ENCODE results near the gene OR11H12. TPM values are rescaled to one million over a fixed set of nuclear protein-coding genes. Genes with fewer than 3 reads are reported as not detected.
"Not testable (repeated sequence)": the region's sequence is repeated elsewhere in the genome, so short reads cannot be mapped to it uniquely, and the experiment has no call there.

Gene OR11H12, protein sequence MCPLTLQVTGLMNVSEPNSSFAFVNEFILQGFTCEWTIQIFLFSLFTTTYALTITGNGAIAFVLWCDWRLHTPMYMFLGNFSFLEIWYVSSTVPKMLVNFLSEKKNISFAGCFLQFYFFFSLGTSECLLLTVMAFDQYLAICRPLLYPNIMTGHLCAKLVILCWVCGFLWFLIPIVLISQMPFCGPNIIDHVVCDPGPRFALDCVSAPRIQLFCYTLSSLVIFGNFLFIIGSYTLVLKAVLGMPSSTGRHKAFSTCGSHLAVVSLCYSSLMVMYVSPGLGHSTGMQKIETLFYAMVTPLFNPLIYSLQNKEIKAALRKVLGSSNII
- not detected for total RNA-seq
- polyA plus RNA-seq, result not detected
- long read RNA-seq, donor 1, result 0 reads
- long read RNA-seq, donor 2, result 0 reads
- long read RNA-seq, donor 3, result 0 reads
- long read RNA-seq, donor 4, result 0 reads
- long read RNA-seq, donor 5, result 0 reads
- long read RNA-seq, donor 6, result 0 reads
- long read RNA-seq, donor 7, result 0 reads
- long read RNA-seq, donor 8, result 0 reads
- long read RNA-seq, donor 9, result 0 reads
- long read RNA-seq, donor 10, result 0 reads

DNA sequence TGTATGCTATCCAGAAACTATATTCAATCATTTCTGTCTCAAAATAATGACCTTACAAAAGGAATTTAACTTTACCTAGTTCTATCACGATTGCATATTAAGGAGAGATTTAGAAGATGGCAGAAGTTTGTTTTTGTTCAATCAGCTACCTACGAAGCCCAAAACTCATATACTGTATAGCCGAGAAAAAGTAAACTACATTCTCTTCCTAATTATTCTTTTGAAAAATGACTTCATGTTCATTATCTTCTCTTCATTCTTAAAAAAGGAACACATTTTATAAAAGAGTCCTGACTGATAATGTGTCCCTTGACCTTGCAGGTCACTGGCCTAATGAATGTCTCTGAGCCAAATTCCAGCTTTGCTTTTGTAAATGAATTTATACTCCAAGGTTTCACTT lies at the start of gene OR11H12:
Gene OR11H12, plus strand, starts transcription at position 301 of the 400 bp plus-strand sequence. Its CDS starts 0 bp downstream, at position 301.
- H3K9me3 ChIP-seq; intact Hi-C loops (cut with DNase I; ENCODE audit: low total_unique reads); H3K4me3 ChIP-seq; H3K36me3 ChIP-seq; H3K27me3 ChIP-seq; H3K4me1 ChIP-seq; H3K27ac ChIP-seq; DNase-seq: not testable (repeated sequence)
- no CpG with 5 or more reads among the region's 3 CpGs for WGBS, 5 donors

DNA sequence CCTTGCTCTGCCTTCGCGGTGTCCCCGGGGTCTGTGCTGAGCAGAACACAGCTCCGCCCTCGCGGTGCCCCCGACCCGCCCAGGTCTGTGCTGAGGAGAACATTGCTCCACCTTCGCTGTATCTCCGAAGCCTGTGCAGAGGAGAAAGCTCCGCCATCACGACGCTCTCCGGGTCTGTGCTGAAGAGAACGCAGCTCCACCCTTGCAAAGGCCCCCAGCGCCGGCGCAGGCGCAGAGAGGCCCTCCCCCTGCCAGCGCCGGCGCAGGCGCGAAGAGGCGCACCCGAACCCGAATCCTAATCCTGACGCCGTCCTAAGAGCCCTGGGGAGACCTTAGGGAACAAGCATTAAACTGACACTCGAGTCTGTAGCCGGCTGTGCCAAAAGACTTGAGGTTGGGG lies 18.0 kb upstream of the OR11H12 start:
- H3K9me3 ChIP-seq; intact Hi-C loops (cut with DNase I; ENCODE audit: low total_unique reads); H3K4me1 ChIP-seq; H3K27ac ChIP-seq; H3K27me3 ChIP-seq; DNase-seq; H3K4me3 ChIP-seq; H3K36me3 ChIP-seq: not testable (repeated sequence)
- WGBS, 5 donors, result 71 to 79% (median 75%) methylated on average over 11 to 21 of the region's 31 CpGs; no CpG with 5 or more reads in 1 of the 5 donors

DNA sequence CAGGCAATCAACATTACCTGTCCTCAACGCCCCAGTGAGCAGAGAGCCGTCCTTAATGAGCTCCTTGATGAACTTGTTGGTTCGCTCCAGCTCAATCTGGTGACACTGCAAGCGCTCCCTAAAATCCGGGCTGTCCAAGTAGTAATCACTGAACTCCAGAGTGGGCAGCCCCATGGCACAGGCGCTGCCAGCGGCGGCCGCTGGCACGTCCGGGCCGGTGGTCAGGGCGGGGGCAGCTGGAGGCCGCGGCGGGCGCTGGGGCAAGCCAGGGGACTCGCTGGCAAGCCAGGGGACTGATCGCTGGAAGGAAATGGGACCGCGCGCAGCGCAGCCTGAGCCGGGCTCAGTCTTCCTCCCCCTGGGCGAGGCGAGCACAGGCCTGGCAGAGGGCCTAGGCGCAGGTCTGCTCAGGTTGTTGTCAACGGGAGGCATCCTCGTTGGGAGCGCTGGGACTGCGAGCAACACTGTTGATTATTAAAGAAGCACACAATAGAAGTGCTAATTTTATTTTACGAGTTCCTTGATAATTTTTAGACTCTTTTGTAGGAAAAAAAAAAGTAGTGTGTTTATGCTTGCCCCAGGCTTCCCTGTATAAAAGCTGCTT lies 25.8 kb downstream of the OR11H12 start:
- WGBS, 5 donors, result 67 to 83% (median 80%) methylated on average over 6 to 14 of the region's 32 CpGs; no CpG with 5 or more reads in 2 of the 5 donors
- intact Hi-C loops (cut with DNase I; ENCODE audit: low total_unique reads); DNase-seq: not testable (repeated sequence)

DNA sequence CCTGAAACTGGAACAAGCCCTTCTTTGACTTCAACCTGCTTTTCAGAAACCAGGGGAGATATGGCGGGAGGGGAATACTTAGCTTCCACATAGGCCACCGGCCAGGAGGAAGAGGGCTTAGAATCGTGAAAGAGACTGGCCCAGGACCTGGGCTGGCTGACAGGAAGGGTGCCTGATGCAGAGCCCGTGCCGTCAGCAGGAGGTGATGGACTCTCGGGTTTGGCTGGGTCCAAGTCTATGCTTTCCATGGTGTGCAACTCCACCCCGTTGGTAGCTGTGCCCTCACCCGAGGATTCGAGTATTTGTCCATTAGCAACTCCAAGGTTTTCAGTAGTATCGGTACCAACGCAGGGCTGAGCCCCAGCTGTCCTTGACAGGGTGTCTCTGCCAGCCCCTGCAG lies 35.1 kb downstream of the OR11H12 start:
- WGBS, 5 donors, result no CpG with 5 or more reads among the region's 11 CpGs
- H3K9me3 ChIP-seq; H3K27ac ChIP-seq; H3K4me1 ChIP-seq; DNase-seq; H3K27me3 ChIP-seq; intact Hi-C loops (cut with DNase I; ENCODE audit: low total_unique reads); H3K4me3 ChIP-seq; H3K36me3 ChIP-seq: not testable (repeated sequence)

More for the DNA sequence above, 25.8 kb downstream of the OR11H12 start:
- H3K36me3 ChIP-seq, H3K9me3 ChIP-seq, H3K4me3 ChIP-seq, H3K27me3 ChIP-seq, H3K4me1 ChIP-seq, H3K27ac ChIP-seq: not testable (repeated sequence)

DNA sequence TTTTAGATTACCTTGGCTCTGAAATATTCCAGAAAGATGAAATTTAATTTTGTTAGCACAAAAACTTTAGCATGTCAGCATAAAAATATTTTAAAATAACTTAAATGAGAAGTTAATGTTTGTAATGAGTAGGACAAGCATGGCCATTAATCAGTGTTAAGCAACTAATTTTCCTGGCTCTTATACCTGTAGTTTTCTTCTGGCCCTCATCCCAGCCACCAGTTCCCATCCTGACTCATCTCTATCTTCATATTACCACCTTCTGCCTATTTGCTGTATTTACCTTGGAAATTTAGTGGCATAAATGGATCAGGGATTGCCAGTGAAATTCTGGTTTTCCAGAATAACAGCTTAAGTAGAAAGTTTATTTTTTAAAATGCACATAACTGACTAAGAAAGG lies 37.1 kb downstream of the OR11H12 start:
- H3K36me3 ChIP-seq; intact Hi-C loops (cut with DNase I; ENCODE audit: low total_unique reads); DNase-seq; H3K27ac ChIP-seq; H3K4me1 ChIP-seq; H3K4me3 ChIP-seq; H3K9me3 ChIP-seq; H3K27me3 ChIP-seq: not testable (repeated sequence)

DNA sequence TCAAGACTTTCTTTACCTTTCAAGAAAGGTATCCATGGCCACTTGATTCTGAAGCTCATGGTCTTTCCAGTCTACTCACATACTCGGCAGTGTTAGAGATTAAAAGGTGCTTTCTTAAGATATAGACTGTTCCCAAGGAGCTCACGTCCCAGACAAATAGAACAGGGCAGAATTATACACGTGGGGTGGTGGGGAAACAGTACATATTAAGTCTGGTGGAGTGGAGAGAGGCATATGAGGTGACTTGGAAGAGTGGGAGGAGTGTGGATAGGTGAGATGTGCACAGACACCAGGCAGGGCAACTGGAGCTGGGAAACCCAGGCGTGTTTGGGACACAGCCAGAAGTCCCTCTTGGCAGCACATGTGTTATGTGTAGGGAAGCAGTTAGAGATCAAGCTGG lies 37.9 kb downstream of the OR11H12 start:
- H3K36me3 ChIP-seq; H3K27me3 ChIP-seq; H3K27ac ChIP-seq; H3K9me3 ChIP-seq; H3K4me1 ChIP-seq; intact Hi-C loops (cut with DNase I; ENCODE audit: low total_unique reads); H3K4me3 ChIP-seq; DNase-seq: not testable (repeated sequence)
- 9 to 20% (median 14%) methylated on average over 2 to 3 of the region's 4 CpGs for WGBS, 5 donors

DNA sequence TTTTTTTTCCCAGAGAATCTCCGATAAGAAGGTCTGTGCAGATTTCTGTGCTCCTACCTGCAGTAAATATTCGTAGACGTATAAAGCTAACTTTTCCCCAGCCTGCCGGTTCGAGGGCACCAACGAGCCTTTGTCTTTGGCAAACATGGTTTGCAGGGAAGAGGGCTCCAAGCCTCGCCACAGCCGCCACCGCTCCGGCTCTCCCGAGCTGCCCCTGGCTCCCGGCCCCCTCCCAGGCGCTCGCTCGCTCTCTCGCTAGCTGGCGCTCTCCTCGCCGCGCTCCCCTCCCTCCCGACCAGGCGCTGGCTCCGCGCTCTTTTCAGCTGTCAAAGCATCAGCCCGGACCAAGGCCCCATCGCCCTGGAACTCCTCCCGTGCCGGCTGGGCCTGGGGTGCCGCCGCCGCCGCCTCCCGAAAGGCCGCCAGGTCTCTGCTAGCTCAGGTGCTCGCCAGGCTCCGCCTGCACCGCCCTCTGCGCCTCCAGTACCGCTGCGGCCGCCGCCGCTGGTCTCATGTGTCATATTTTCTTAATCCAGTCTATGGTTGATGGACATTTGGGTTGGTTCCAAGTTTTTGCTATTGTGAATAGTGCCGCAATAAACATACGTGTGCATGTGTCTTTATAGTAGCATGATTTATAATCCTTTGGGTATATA lies 45.3 kb downstream of the OR11H12 start:
- H3K4me1 ChIP-seq; DNase-seq; H3K9me3 ChIP-seq; H3K4me3 ChIP-seq; H3K36me3 ChIP-seq; intact Hi-C loops (cut with DNase I; ENCODE audit: low total_unique reads); H3K27me3 ChIP-seq; H3K27ac ChIP-seq: not testable (repeated sequence)
- 63 to 71% (median 66%) methylated on average over 16 to 24 of the region's 45 CpGs for WGBS, 5 donors

Small RNAs within 50 kb of the gene (small RNA-seq; reads per million reads assigned to genes)
- gene CR383656.6 (0 reads per million in 4 donors), gene CR383656.7 (0 reads per million in 4 donors), gene CR383656.9 (0 reads per million in 4 donors)

All from stomach (tissue), 19 donors.